CD14-positive monocyte (primary cell): ENCODE data around the gene CHCHD6. TPM values are rescaled to one million over a fixed set of nuclear protein-coding genes. Genes with fewer than 3 reads are reported as not detected.

Source experiments
- DNase-seq, 3 donors: peaks; one replicate each; pipeline ENCODE4 v3.0.0-alpha.2; 2011 to 2022
- H2AFZ ChIP-seq: 2 replicates; pipeline ENCODE4 v1.6.0; 2012; ENCODE audit warnings: mild to moderate bottlenecking, low read depth, low read length, inconsistent platforms; ENCODE audit not compliant: insufficient read depth, poor library complexity, severe bottlenecking
- H3K27ac ChIP-seq, 2 donors: 1 replicate in 1 of 2; 2 replicates in 1 of 2; pipeline ENCODE4 v1.5.1; 2012 to 2013; ENCODE audit warnings: low read length in 2 of 2, control low read depth in 1 of 2, inconsistent platforms in 1 of 2, low read depth in 1 of 2, mild to moderate bottlenecking in 1 of 2
- H3K27me3 ChIP-seq, 2 donors: one replicate each; pipeline versions ENCODE4 v1.6.0 to v1.6.1; 2011 to 2013; ENCODE audit warnings: low read length in 2 of 2; ENCODE audit not compliant: control insufficient read depth in 2 of 2, insufficient read depth in 2 of 2
- H3K36me3 ChIP-seq, 2 donors: replicated peaks in 1 of 2; 1 replicate in 1 of 2; 2 replicates in 1 of 2; pipeline versions ENCODE4 v1.5.1 to v1.6.1; 2012 to 2013; ENCODE audit warnings: low read length in 2 of 2, control low read depth in 1 of 2, inconsistent platforms in 1 of 2, mild to moderate bottlenecking in 1 of 2; ENCODE audit not compliant: insufficient read depth in 2 of 2, control insufficient read depth in 1 of 2
- H3K4me1 ChIP-seq, 2 donors: 1 replicate in 1 of 2; 2 replicates in 1 of 2; pipeline versions ENCODE4 v1.5.1 to v1.6.1; 2012 to 2013; ENCODE audit warnings: low read length in 2 of 2, control low read depth in 1 of 2, inconsistent platforms in 1 of 2, mild to moderate bottlenecking in 1 of 2, moderate library complexity in 1 of 2; ENCODE audit not compliant: insufficient read depth in 2 of 2, control insufficient read depth in 1 of 2
- H3K4me2 ChIP-seq: replicated peaks from 2 replicates; pipeline ENCODE3; 2012; ENCODE audit warnings: low read length, moderate library complexity, mild to moderate bottlenecking; ENCODE audit not compliant: poor library complexity, severe bottlenecking; ENCODE audit errors: extremely low read depth
- H3K4me3 ChIP-seq, 3 experiments: fragments of 200-600 bp in 1 of 3; sonication (generic) in 1 of 3; replicated peaks in 1 of 3; 1 replicate in 2 of 3; 2 replicates in 1 of 3; pipeline ENCODE4 v1.5.1; 2011 to 2013; ENCODE audit warnings: low read length in 3 of 3, mild to moderate bottlenecking in 3 of 3, control low read depth in 2 of 3, low read depth in 2 of 3, inconsistent platforms in 1 of 3, moderate library complexity in 1 of 3
- H3K79me2 ChIP-seq: 2 replicates; pipeline ENCODE4 v1.6.0; 2012; ENCODE audit warnings: mild to moderate bottlenecking, control low read depth, inconsistent platforms, low read length, moderate library complexity; ENCODE audit not compliant: insufficient read depth
- H3K9ac ChIP-seq: 2 replicates; pipeline ENCODE4 v1.6.0; 2017; ENCODE audit warnings: low read length, mild to moderate bottlenecking; ENCODE audit not compliant: insufficient read depth, poor library complexity, severe bottlenecking
- H3K9me3 ChIP-seq, 2 donors: replicated peaks in 1 of 2; 1 replicate in 1 of 2; 2 replicates in 1 of 2; pipeline versions ENCODE4 v1.5.1 to v1.6.1; 2012 to 2013; ENCODE audit warnings: low read length in 2 of 2, control low read depth in 1 of 2; ENCODE audit not compliant: control insufficient read depth in 1 of 2, insufficient read depth in 1 of 2
- H4K20me1 ChIP-seq: 2 replicates; pipeline ENCODE4 v1.6.0; 2012; ENCODE audit warnings: mild to moderate bottlenecking, low read length, control low read depth, moderate library complexity; ENCODE audit not compliant: insufficient read depth
- H3K27ac Mint-ChIP-seq, 7 donors: one replicate each; pipeline ENCODE4 v1.8.0; 2020; ENCODE audit warnings: mild to moderate bottlenecking in 7 of 7, mixed read lengths in 7 of 7, moderate library complexity in 6 of 7, inconsistent platforms in 2 of 7
- H3K27me3 Mint-ChIP-seq, 3 donors: one replicate each; pipeline ENCODE4 v1.8.0; 2021 to 2022; ENCODE audit warnings: low read depth in 3 of 3, mild to moderate bottlenecking in 3 of 3, mixed read lengths in 3 of 3, moderate library complexity in 3 of 3, inconsistent platforms in 1 of 3
- H3K36me3 Mint-ChIP-seq, 2 donors: one replicate each; pipeline ENCODE4 v1.8.0; 2020; ENCODE audit warnings: mixed read lengths in 2 of 2, inconsistent platforms in 1 of 2, mild to moderate bottlenecking in 1 of 2
- H3K4me1 Mint-ChIP-seq: one replicate; pipeline ENCODE4 v1.8.0; 2020; ENCODE audit warnings: mild to moderate bottlenecking, mixed read lengths
- H3K4me3 Mint-ChIP-seq, 2 donors: one replicate each; pipeline ENCODE4 v1.8.0; 2020; ENCODE audit warnings: mild to moderate bottlenecking in 2 of 2, mixed read lengths in 2 of 2, moderate library complexity in 1 of 2
- H3K9me3 Mint-ChIP-seq, 7 donors: one replicate each; pipeline ENCODE4 v1.8.0; 2020 to 2022; ENCODE audit warnings: mixed read lengths in 7 of 7, mild to moderate bottlenecking in 6 of 7, moderate library complexity in 6 of 7, inconsistent platforms in 2 of 7
- CTCF ChIP-seq: fragments of 200-600 bp; IDR thresholded peaks from one replicate; pipeline ENCODE4 v1.8.0; 2022; ENCODE audit warnings: antibody characterized with exemption, mild to moderate bottlenecking
- WGBS: methylation state at CpG from one replicate; pipeline ENCODE4 v1.1.5; 2013; ENCODE audit warnings: missing lambda C conversion rate; ENCODE audit not compliant: insufficient coverage; 5-methylcytosine and 5-hydroxymethylcytosine counted together
- intact Hi-C, 2 donors: fragments of 100-400 bp; cut with micrococcal nuclease; formaldehyde crosslinking; loops; one replicate each; pipeline versions ENCODE4 v1.15.0 to v1.15.1; 2023
- polyA plus RNA-seq, 3 donors: library from polyadenylated mRNA; depleted of rRNA in 1 of 3; unstranded in 2 of 3; stranded (reverse) in 1 of 3; fragments of 300-500 nt in 2 of 3; fragments of >200 nt in 1 of 3; fragmentation: Illumina TruSeq in 2 of 3; gene quantifications; 1 replicate in 2 of 3; 2 replicates in 1 of 3; pipeline ENCODE4 v1.2.3, GENCODE V29; 2012 to 2021

The CHCHD6 gene
- polyA plus RNA-seq, 3 donors = 1.1 to 1.8 (median 1.8) TPM

- H3K27ac Mint-ChIP-seq = no peak overlapping the region
- intact Hi-C loops = no loop called here
- H3K4me1 ChIP-seq = no peaks in the 10 kb centered on the region
- no peak overlapping the region for H2AFZ ChIP-seq
- no peaks in the 10 kb centered on the region for H3K79me2 ChIP-seq
- H4K20me1 ChIP-seq = no peaks in the 10 kb centered on the region
- H3K27me3 Mint-ChIP-seq = peaks cover 13 to 28% (median 19%) of the 10 kb centered on the region in 3 donors
- no peak overlapping the region for H3K4me2 ChIP-seq
- no peak for DNase-seq
- TF ChIP-seq CTCF = no peak
- no peaks in the 10 kb centered on the region for H3K36me3 ChIP-seq
- H3K4me1 Mint-ChIP-seq = peaks cover 2% of the 10 kb centered on the region
- peaks cover 0 to 2% (median 0%) of the 10 kb centered on the region in 7 donors for H3K9me3 Mint-ChIP-seq
- H3K9ac ChIP-seq = no peak overlapping the region
- peaks cover 0 to 3% of the 10 kb centered on the region in 2 donors for H3K27me3 ChIP-seq
- no peaks in the 10 kb centered on the region for H3K9me3 ChIP-seq
- no peak overlapping the region for H3K4me3 Mint-ChIP-seq
- H3K4me3 ChIP-seq = no peak overlapping the region
- no peaks in the 10 kb centered on the region for H3K36me3 Mint-ChIP-seq
- 86% methylated on average over 1 of the region's 5 CpGs for WGBS
- H3K27ac ChIP-seq = no peak overlapping the region
Observed at GRCh38 chr3:126692858-126693257, 11.2 kb upstream of the CHCHD6 start.

- H3K4me3 Mint-ChIP-seq = no peak overlapping the region
- H3K27me3 Mint-ChIP-seq = peaks cover 9 to 29% (median 20%) of the 10 kb centered on the region in 3 donors
- Histone ChIP-seq H3K9ac (no peak overlapping the region), H3K4me1 (no peaks in the 10 kb centered on the region), H3K27me3 (peaks cover 0 to 3% of the 10 kb centered on the region in 2 donors), H3K4me3 (no peak overlapping the region), H3K79me2 (no peaks in the 10 kb centered on the region), H3K9me3 (no peaks in the 10 kb centered on the region), H3K4me2 (no peak overlapping the region), H3K36me3 (no peaks in the 10 kb centered on the region), H4K20me1 (no peaks in the 10 kb centered on the region), H3K27ac (no peak overlapping the region), H2AFZ (no peak overlapping the region)
- intact Hi-C loops = no loop called here
- no peaks in the 10 kb centered on the region for H3K36me3 Mint-ChIP-seq
- no peak for TF ChIP-seq CTCF
- no peak overlapping the region for H3K27ac Mint-ChIP-seq
- peaks cover 2% of the 10 kb centered on the region for H3K4me1 Mint-ChIP-seq
- no peak for DNase-seq
- H3K9me3 Mint-ChIP-seq = peaks cover 0 to 2% (median 0%) of the 10 kb centered on the region in 7 donors
- no CpG with 5 or more reads among the region's 3 CpGs for WGBS
Observed at GRCh38 chr3:126693921-126694320, 10.1 kb upstream of the CHCHD6 start.
